Skeletal muscle tissue (tissue), 3 donors: ENCODE results near the gene SMIM45.
A peak's percentile ranks its signal among the peaks of the same experiment; 100 is the strongest.

Experiments used
- H3K27ac ChIP-seq: one replicate; pipeline ENCODE4 v1.7.0; 2013; ENCODE audit warnings: mild to moderate bottlenecking, low read depth, low read length, inconsistent platforms
- H3K27me3 ChIP-seq, 3 donors: one replicate each; pipeline ENCODE4 v1.7.0; 2013; ENCODE audit warnings: low read length in 3 of 3; ENCODE audit not compliant: control insufficient read depth in 3 of 3, insufficient read depth in 3 of 3
- H3K36me3 ChIP-seq, 3 donors: one replicate each; pipeline ENCODE4 v1.7.0; 2013; ENCODE audit warnings: low read length in 3 of 3; ENCODE audit not compliant: control insufficient read depth in 3 of 3, insufficient read depth in 3 of 3
- H3K4me1 ChIP-seq, 3 donors: one replicate each; pipeline ENCODE4 v1.7.0; 2013; ENCODE audit warnings: low read length in 3 of 3, mild to moderate bottlenecking in 3 of 3; ENCODE audit not compliant: control insufficient read depth in 3 of 3, insufficient read depth in 3 of 3
- H3K4me3 ChIP-seq, 3 donors: one replicate each; pipeline ENCODE4 v1.7.0; 2013; ENCODE audit warnings: low read length in 3 of 3
- H3K9ac ChIP-seq, 3 donors: one replicate each; pipeline ENCODE4 v1.7.0; 2013; ENCODE audit warnings: low read length in 3 of 3, mild to moderate bottlenecking in 3 of 3, moderate library complexity in 2 of 3, low read depth in 1 of 3
- H3K9me3 ChIP-seq, 3 donors: one replicate each; pipeline ENCODE4 v1.7.0; 2013; ENCODE audit warnings: low read length in 3 of 3; ENCODE audit not compliant: control insufficient read depth in 3 of 3
- donor health status: Osteomylitis.

The SMIM45 gene

GRCh38 chr22:41910050-41911000 lies 41.6 kb upstream of the SMIM45 start:
- Histone ChIP-seq H3K27me3 (peaks cover 37 to 54% (median 46%) of the 10 kb centered on the region in 3 donors), H3K4me1 (peaks cover 12 to 17% (median 13%) of the 10 kb centered on the region in 3 donors), H3K27ac (no peak overlapping the region), H3K36me3 (peaks cover 0 to 13% (median 8%) of the 10 kb centered on the region in 3 donors), H3K4me3 (peak overlapping the region in 2 of 3 donors; percentile 49 to 52), H3K9ac (peak overlapping the region in 1 of 3 donors; percentile 66), H3K9me3 (no peaks in the 10 kb centered on the region)

GRCh38 chr22:41911001-41911611 lies 40.8 kb upstream of the SMIM45 start:
- no peaks in the 10 kb centered on the region for H3K9me3 ChIP-seq
- H3K36me3 ChIP-seq: peaks cover 0 to 7% (median 3%) of the 10 kb centered on the region in 3 donors
- H3K9ac ChIP-seq: peak overlapping the region in 1 of 3 donors; percentile 66
- peak overlapping the region in 2 of 3 donors; percentile 49 to 52 for H3K4me3 ChIP-seq
- peaks cover 12 to 18% (median 14%) of the 10 kb centered on the region in 3 donors for H3K4me1 ChIP-seq
- peaks cover 45 to 62% (median 54%) of the 10 kb centered on the region in 3 donors for H3K27me3 ChIP-seq
- no peak overlapping the region for H3K27ac ChIP-seq

GRCh38 chr22:41912338-41913039 lies 39.5 kb upstream of the SMIM45 start:
- Histone ChIP-seq H3K9me3 (no peaks in the 10 kb centered on the region), H3K9ac (no peak overlapping the region), H3K4me1 (peaks cover 12 to 19% (median 14%) of the 10 kb centered on the region in 3 donors), H3K36me3 (peaks cover 0 to 4% (median 0%) of the 10 kb centered on the region in 3 donors), H3K27me3 (peaks cover 50 to 70% (median 60%) of the 10 kb centered on the region in 3 donors), H3K4me3 (no peak overlapping the region), H3K27ac (no peak overlapping the region)

- H3K4me3 ChIP-seq: no peak overlapping the region
- H3K27ac ChIP-seq: no peak overlapping the region
- no peak overlapping the region for H3K9ac ChIP-seq
- H3K27me3 ChIP-seq: peaks cover 57 to 77% (median 67%) of the 10 kb centered on the region in 3 donors
- peaks cover 15 to 26% (median 20%) of the 10 kb centered on the region in 3 donors for H3K4me1 ChIP-seq
- H3K9me3 ChIP-seq: no peaks in the 10 kb centered on the region
- no peaks in the 10 kb centered on the region for H3K36me3 ChIP-seq
Observed at GRCh38 chr22:41913040-41913719, 38.8 kb upstream of the SMIM45 start.

GRCh38 chr22:41913842-41914534 lies 38.0 kb upstream of the SMIM45 start:
- Histone ChIP-seq H3K9ac (no peak overlapping the region), H3K36me3 (no peaks in the 10 kb centered on the region), H3K4me3 (no peak overlapping the region), H3K9me3 (no peaks in the 10 kb centered on the region), H3K27ac (no peak overlapping the region), H3K4me1 (peaks cover 16 to 28% (median 22%) of the 10 kb centered on the region in 3 donors), H3K27me3 (peaks cover 60 to 78% (median 71%) of the 10 kb centered on the region in 3 donors)

- Histone ChIP-seq H3K27me3 (peaks cover 66 to 84% (median 75%) of the 10 kb centered on the region in 3 donors), H3K9me3 (no peaks in the 10 kb centered on the region), H3K9ac (no peak overlapping the region), H3K4me3 (no peak overlapping the region), H3K27ac (no peak overlapping the region), H3K4me1 (peaks cover 22 to 35% (median 28%) of the 10 kb centered on the region in 3 donors), H3K36me3 (no peaks in the 10 kb centered on the region)
Observed at GRCh38 chr22:41914611-41915034, 37.3 kb upstream of the SMIM45 start.

GRCh38 chr22:41915035-41915785 lies 36.7 kb upstream of the SMIM45 start, which contains the start of gene SHISA8:
SHISA8 (minus strand) TSS chr22:41915074; CDS start chr22:41914667, 407 bp downstream.
- no peak within 1 kb of the TSS for H3K27ac ChIP-seq
- peak within 1 kb of the TSS in 1 of 3 donors; percentile 13 for H3K4me3 ChIP-seq
- peaks cover 24 to 36% (median 32%) of the 10 kb centered on the region in 3 donors for H3K4me1 ChIP-seq
- peak within 1 kb of the TSS in 1 of 3 donors; percentile 8 for H3K9ac ChIP-seq
- H3K27me3 ChIP-seq: peaks cover 67 to 84% (median 75%) of the 10 kb centered on the region in 3 donors
- no peaks in the 10 kb centered on the region for H3K36me3 ChIP-seq
- no peaks in the 10 kb centered on the region for H3K9me3 ChIP-seq

GRCh38 chr22:41915786-41916493 lies 36.0 kb upstream of the SMIM45 start:
- no peaks in the 10 kb centered on the region for H3K9me3 ChIP-seq
- H3K27me3 ChIP-seq: peaks cover 61 to 77% (median 68%) of the 10 kb centered on the region in 3 donors
- H3K4me3 ChIP-seq: no peak overlapping the region
- peaks cover 20 to 32% (median 27%) of the 10 kb centered on the region in 3 donors for H3K4me1 ChIP-seq
- H3K9ac ChIP-seq: peak overlapping the region in 1 of 3 donors; percentile 8
- H3K36me3 ChIP-seq: no peaks in the 10 kb centered on the region
- no peak overlapping the region for H3K27ac ChIP-seq
